GM18867 (cell line): Measurements from ENCODE around the gene BLTP3A.
"Not testable (repeated sequence)": the region's sequence is repeated elsewhere in the genome, so short reads cannot be mapped to it uniquely, and the experiment has no call there.

Source experiments
- ATAC-seq: cut with Tn5 transposase; IDR thresholded peaks from one replicate; pipeline ENCODE4 v1.9.1; 2021; ENCODE audit warnings: mild to moderate bottlenecking, moderate library complexity; ENCODE audit not compliant: unreplicated experiment

Gene BLTP3A

GRCh38 chr6:34791701-34792604, at the start of gene BLTP3A:
Gene BLTP3A, plus strand, starts transcription at chr6:34792083. Its CDS starts 168 bp downstream, at chr6:34792251.
- ATAC-seq = peak; percentile 82

DNA sequence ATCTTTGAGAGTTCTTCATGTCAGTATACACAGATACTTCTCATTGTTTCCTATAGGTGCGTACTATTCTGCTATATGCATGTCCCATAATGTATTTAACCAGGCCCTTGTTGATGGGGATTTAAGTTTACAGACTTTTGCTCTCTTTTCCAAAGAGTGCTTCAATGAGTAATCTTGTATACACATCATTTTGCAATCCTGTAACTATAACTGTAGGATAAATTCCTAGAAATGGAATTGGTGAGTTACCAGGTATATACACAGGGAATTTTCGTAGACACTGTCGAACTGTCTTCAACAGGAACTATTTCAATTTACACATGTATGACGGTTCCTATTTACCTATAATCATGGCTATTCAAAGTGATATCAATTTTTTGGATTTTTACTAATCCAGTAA, 49.8 kb upstream of the BLTP3A start:
- ATAC-seq = no peak

DNA sequence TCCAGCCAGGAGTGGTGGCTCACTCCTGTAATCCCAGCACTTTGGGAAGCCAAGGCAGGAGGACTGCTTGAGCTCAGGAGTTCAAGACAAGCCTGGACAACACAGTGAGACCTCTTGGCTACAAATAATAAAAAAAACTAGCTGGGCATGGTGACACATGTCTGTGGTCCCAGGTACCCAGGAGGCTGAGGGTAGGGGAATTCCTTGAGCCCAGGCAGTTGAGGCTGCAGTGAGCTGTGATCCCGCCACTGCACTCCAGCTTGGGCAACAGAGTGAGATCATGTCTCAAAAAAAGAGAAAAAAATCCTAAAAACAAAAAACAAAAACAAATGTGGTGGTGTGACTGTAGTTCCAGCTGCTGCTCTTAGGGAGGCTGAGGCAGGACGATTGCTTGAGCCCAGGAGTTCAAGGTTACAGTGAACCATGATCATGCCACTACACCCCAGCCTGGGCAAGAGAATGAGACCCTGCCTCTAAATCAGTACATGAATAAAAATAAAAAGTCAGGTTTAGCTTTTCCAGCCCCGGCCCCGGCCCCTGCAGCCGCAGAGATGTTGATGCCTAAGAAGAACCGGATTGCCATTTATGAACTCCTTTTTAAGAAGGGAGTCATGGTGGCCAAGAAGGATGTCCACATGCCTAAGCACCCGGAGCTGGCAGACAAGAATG, 48.1 kb upstream of the BLTP3A start:
- no peak for ATAC-seq

DNA sequence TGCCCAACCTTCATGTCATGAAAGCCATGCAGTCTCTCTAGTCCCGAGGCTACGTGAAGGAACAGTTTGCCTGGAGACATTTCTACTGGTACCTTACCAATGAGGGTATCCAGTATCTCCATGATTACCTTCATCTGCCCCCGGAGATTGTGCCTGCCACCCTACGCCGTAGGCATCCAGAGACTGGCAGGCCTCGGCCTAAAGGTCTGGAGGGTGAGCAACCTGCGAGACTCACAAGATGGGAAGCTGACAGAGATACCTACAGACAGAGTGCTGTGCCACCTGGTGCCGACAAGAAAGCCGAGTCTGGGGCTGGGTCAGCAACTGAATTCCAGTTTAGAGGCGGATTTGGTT, 47.6 kb upstream of the BLTP3A start:
- not testable (repeated sequence) for ATAC-seq

DNA sequence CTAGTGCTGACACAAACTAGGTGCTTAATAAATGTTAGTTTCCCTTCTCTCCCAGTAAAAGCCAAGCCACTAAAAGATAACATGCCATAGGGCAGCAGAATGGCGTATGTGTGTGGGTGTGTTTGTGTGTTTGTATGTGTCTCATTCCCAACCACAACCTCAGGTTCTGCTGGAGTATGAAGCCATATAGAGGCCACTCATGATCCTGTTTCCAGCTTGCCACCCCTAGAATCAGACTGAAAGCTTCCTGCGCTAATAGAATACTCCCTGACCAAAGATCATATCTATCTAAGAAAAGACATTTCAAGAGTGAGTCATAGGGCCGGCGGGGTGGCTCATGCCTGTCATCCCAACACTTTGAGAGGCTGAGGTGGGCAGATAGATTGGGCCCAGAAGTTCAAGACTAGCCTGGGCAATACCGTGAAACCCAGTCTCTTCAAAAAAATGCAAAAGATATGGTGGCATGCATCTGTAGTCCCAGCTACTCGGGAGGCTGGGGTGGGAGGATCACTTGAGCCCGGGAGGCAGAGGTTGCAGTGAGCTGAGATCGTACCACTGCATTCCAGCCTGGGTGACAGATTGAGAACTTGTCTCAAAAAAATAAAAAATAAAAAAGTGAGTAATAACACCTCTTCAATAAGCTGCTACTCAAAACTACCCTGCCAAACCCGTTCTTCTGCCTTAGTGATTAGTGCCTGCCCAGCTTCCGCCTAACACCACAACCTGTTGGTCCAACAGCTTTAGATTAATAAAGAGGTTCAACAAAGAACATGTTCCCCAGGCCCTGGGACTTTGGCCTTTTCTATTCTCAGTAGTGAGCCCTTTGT, 46.4 kb upstream of the BLTP3A start:
- no peak for ATAC-seq

DNA sequence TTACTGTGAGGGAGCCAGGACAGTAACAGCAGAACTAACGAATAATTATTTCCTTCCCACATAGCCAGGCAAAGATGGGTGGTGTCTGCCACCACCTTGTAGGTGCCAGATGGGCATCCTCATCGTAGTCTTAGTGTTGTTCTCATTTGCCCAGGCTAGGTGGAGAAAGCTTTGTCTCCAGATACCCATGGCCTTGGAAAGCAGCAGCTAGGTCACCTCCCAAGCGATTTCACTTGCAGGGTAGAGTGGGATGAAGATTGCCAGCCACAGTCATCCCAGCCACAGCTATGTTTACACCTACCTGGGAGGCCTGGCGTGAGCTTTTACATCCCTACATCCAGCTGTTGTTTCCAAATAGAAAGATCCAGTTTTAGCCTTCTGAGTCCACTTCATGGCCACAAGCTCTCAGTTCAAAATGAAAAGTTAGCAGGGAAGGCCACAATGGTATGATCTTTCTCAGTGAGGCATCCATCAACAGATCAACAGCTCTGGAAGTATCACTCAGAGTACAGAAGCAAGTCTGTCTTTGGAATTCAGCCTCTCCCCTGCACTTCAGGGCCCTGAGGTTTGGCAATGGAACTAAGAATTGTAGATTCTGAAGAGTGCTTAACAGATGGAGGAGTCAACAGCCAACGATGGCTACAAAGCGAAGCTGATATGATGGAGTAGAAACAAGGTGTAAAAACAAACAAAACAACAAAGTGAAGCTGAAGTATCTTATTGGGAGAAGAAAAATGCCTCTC, 45.6 kb upstream of the BLTP3A start:
- ATAC-seq = no peak

GRCh38 chr6:34748757-34749156, 43.1 kb upstream of the BLTP3A start:
- no peak for ATAC-seq

- not testable (repeated sequence) for ATAC-seq
These were observed 35.4 kb upstream of the BLTP3A start for GRCh38 chr6:34756513-34756856.

GRCh38 chr6:34757687-34758274, 34.1 kb upstream of the BLTP3A start:
- ATAC-seq = no peak

- ATAC-seq = no peak
These were observed 31.8 kb upstream of the BLTP3A start for GRCh38 chr6:34760108-34760507.

GRCh38 chr6:34761681-34762080, 30.2 kb upstream of the BLTP3A start:
- ATAC-seq = not testable (repeated sequence)

- ATAC-seq = no peak
These were observed 23.7 kb upstream of the BLTP3A start for GRCh38 chr6:34768148-34768547.

GRCh38 chr6:34771727-34772126, 20.2 kb upstream of the BLTP3A start:
- no peak for ATAC-seq

DNA sequence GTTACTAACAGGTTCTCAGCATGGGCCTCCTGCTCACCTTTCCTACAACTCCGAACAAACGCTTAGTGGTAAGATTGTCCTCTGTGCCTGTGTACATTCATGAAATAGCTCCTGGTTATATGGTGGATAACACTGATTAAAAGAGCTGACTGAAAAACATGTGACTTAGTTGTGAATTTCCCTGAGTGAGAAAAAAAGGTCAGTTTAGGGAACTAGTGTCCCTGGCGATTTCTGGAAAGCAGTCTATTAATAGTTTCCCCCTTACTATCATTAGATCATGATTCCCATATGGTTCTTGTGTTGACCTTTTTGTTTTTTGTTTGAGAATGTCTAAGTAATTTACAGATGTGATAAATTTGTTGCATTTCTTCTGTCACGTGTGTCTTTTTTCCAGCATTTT, 18.9 kb upstream of the BLTP3A start:
- no peak for ATAC-seq

DNA sequence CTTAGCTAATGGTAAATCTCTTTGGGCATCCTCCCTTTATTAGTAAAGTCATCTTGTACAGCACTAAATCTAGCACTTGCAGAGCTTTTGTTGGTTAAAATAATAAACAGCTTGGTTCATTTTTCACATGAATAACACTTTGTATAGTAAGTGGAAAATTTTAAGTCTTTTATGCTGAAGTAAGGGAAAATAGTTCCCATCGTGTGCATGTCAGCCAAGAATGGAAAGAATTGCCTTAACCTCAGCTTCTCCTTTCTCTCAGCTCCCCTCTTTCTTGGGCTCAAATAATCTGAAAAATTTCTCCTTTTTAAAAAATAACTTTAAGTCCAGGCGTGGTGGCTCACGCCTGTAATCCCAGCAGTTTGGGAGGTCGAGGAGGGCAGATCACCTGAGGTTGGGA, 18.0 kb upstream of the BLTP3A start:
- no peak for ATAC-seq

GRCh38 chr6:34774967-34775366, 16.9 kb upstream of the BLTP3A start:
- no peak for ATAC-seq

- not testable (repeated sequence) for ATAC-seq
These were observed 6.5 kb upstream of the BLTP3A start for GRCh38 chr6:34785375-34785774.

GRCh38 chr6:34787152-34787551, 4.7 kb upstream of the BLTP3A start:
- ATAC-seq = not testable (repeated sequence)

GRCh38 chr6:34788111-34788510, 3.8 kb upstream of the BLTP3A start:
- no peak for ATAC-seq

GRCh38 chr6:34791164-34791700, 651 bp upstream of the BLTP3A start:
- peak; percentile 25 for ATAC-seq
